GM12872 (cell line): Measurements from ENCODE around the gene LPAR5.

Source experiments
- TF ChIP-seq, protein P1 (sequence below): IDR thresholded peaks from 3 replicates; pipeline ENCODE4 v1.5.1; 2011; ENCODE audit warnings: low read depth, mild to moderate bottlenecking, low read length, moderate library complexity; ENCODE audit not compliant: insufficient read depth

LPAR5 gene

DNA sequence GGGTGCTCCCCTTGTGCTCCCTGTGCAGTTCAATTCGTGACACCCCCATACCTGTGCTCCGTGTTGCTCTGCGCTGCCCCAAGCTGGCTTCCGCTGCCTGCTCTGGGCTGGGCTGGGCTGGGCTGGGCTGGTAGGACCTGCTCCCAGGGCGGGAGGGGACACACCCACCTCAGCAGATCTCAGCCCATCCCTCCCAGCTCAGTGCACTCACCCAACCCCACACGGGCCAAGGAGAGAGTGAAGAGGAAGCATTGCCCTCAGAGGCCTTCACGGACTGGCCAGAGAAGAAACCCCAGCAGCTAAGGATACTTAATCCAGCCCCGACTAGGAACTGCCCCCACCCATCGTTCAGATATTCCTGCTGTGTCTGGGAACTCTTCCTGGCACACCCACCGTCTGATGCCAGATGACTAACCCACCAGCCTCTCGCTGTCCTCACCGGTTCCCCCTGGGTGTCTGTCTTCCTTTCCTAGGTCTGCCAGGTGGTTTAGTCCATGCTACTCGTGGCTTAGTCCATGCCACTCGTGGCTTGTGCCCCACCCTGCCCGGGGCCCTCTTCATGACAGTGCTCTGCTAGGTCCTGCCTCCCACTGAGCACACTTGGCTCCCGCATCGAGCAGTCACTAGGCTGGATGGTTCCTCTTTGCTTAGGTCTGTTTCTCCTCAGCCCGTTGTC, at the start of gene LPAR5:
Gene LPAR5, minus strand, starts transcription at position 104 of the 676 bp plus-strand sequence. CDS start 14,711 bp downstream, outside the sequence.
- TF ChIP-seq, protein P1, sequence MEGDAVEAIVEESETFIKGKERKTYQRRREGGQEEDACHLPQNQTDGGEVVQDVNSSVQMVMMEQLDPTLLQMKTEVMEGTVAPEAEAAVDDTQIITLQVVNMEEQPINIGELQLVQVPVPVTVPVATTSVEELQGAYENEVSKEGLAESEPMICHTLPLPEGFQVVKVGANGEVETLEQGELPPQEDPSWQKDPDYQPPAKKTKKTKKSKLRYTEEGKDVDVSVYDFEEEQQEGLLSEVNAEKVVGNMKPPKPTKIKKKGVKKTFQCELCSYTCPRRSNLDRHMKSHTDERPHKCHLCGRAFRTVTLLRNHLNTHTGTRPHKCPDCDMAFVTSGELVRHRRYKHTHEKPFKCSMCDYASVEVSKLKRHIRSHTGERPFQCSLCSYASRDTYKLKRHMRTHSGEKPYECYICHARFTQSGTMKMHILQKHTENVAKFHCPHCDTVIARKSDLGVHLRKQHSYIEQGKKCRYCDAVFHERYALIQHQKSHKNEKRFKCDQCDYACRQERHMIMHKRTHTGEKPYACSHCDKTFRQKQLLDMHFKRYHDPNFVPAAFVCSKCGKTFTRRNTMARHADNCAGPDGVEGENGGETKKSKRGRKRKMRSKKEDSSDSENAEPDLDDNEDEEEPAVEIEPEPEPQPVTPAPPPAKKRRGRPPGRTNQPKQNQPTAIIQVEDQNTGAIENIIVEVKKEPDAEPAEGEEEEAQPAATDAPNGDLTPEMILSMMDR, result no peak

DNA sequence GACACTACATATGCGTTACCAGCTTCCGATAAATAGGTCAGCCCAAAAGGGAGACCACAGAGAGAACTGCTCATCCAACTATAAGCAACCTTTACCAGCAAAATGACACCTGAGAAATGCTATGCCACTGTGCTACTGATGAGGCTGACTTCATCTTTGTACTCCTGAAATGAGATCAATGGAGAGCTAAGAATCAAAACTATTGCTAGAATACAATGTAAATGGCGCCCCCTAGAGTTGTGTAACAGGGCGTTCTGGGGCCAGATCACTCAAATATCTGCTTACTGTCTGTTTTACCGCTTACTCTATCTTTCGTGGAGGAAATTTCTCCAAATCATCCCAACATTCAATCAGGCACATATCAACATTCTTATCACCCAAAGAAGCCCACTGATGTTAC, 48.9 kb upstream of the LPAR5 start:
- TF ChIP-seq, protein P1, result peak; percentile 62

DNA sequence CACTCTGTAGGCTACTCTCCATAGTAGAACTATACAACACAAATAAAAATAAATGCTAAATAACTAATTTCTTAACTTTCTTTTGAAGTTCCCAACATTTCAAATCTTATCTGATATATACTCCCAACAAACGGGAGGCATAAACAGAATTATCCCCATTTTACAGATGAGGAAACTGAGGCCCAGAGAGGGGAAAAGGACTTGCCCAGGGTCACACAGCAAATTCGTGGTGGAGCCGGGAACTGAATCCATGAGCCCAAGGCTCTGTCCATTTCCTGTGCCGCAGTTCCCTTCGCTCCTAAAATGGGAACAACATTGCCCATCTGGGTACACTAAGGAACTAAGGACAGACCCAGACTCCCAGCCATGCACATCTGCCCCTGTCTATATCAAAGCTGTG, 41.2 kb upstream of the LPAR5 start:
- TF ChIP-seq, protein P1, result no peak

DNA sequence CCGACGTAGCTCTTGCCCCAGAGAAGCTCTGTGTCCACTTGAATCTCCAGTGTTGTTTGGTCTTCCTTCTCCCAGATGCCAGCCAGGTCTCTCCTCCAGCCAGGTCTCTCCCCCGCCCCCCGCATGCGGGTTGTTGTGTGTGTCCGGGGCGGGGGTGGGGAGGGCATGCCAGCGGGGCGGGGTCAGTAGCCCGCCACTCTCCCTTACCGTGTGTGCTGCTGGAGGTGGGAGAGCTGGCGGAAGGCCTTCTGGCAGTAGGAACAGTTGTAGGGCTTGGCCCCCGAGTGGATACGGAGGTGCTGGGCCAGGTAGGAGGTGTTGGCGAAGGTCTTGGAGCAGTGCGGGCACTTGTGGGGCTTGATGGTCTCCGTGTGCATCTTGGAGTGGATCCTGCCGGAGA, 36.4 kb upstream of the LPAR5 start:
- TF ChIP-seq, protein P1, result no peak

DNA sequence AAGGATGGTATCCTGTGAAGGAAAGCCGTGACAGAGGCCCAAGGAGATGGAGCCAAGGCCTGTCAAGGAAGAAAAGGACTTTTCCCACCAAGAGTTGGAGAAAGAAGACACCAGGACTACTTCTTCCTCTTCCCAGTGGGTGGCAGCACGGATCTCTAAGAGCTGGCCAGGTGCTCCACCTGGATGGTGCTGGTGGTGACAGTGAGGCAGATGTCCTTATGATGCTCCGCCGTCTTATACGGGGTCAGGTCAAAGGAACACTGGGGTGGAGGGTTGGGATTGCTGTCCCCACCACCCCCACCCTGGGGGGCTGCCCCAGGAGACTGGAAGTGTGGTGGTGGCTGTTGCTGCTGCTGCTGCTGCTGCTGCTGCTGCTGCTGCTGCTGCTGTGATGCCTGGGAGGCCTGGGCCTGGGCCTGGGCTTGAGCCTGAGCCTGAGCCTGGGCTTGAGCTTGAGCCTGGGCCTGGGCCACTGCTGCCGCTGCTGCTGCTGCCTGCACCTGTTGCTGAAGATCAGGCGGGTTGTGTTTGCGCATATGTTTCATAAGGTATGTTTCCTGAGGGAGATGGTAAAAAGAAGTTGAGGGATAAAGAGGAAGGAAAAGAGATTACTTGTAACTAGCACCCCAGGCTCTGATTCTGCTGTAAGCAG, 31.9 kb upstream of the LPAR5 start:
- TF ChIP-seq, protein P1, result peak; percentile 45; the same call in 2 of the 3 replicates

DNA sequence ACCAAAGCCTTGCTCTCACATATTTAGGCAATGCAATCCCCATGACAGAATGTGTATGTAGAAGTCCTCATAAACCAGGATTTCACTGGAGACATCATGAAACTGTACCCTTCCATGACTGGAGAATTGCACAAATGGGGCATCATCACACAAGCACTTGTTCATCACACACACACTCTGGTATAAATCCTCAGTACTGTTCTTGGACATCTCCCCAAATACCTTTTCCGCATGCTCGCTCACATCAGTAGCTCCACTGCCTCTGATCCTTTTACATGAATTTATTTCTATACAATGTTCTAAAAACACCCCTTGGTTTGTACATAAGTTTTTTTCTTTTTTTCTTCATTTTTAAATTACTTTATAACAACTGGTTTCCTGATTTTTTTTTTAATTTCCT, 30.5 kb upstream of the LPAR5 start:
- TF ChIP-seq, protein P1, result no peak

DNA sequence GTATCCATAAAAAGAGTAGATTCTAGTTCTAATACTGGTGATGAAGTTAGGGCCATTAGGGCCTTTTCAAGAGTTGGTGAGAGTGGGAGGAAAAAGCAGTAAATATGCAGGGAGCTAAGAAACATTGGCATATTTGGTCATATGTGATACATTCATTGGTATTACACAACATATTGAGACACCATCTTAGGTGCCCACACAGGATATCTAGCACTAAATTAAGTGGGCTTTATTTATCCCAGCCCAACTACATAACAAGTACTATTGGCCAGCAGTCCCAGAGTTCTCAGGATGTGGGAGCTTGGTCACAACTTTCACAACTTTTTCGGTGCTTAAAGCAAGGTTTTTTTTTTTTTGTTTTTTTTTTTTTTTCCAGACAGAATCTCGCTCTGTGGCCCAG, 29.1 kb upstream of the LPAR5 start:
- TF ChIP-seq, protein P1, result no peak
